DOHH2 (cell line): Measurements from ENCODE around the gene NME1.

ENCODE experiments used
- EZH2phosphoT487 ChIP-seq: fragments of 200-600 bp; sonication (generic); IDR thresholded peaks from 2 replicates; pipeline ENCODE4 v1.6.1; 2017; ENCODE audit warnings: borderline replicate concordance, mild to moderate bottlenecking, antibody characterized with exemption, low read length, moderate library complexity, mixed read lengths
- TF ChIP-seq, protein P1 (sequence below): fragments of 200-600 bp; sonication (generic); IDR thresholded peaks from one replicate; pipeline ENCODE4 v1.5.1; 2014; ENCODE audit warnings: antibody characterized with exemption, mild to moderate bottlenecking, low read depth, low read length; ENCODE audit not compliant: poor library complexity, severe bottlenecking

DNA sequence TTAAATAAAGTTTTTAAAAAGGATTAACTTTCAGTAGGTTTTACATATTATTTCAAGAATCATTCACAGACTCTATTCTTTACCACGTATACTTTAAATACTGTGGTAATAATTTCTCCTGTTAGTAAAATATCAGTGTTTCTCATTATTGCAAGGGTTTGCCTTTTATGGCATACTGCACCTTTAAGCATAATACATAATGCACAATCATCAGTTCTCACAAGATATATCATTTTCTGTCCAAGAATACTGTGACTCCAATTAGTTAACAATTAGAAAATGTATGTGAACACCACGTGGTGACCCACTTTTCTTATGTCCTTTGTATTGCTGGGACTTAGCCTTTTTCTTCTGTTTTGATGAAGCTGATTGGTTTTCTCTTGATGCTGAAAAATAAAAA, 38.5 kb downstream of the NME1 start:
- TF ChIP-seq, protein P1, sequence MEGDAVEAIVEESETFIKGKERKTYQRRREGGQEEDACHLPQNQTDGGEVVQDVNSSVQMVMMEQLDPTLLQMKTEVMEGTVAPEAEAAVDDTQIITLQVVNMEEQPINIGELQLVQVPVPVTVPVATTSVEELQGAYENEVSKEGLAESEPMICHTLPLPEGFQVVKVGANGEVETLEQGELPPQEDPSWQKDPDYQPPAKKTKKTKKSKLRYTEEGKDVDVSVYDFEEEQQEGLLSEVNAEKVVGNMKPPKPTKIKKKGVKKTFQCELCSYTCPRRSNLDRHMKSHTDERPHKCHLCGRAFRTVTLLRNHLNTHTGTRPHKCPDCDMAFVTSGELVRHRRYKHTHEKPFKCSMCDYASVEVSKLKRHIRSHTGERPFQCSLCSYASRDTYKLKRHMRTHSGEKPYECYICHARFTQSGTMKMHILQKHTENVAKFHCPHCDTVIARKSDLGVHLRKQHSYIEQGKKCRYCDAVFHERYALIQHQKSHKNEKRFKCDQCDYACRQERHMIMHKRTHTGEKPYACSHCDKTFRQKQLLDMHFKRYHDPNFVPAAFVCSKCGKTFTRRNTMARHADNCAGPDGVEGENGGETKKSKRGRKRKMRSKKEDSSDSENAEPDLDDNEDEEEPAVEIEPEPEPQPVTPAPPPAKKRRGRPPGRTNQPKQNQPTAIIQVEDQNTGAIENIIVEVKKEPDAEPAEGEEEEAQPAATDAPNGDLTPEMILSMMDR: no peak
- TF ChIP-seq EZH2phosphoT487: no peak
